H9 (cell line): ENCODE measurements around the gene DISC1. TPM values are rescaled to one million over a fixed set of nuclear protein-coding genes. Genes with fewer than 3 reads are reported as not detected.

Experiments used
- DNase-seq: peaks from one replicate; pipeline ENCODE4 v3.0.0-alpha.2; 2017
- H2AFZ ChIP-seq: one replicate; pipeline ENCODE4 v1.6.1; 2013; ENCODE audit warnings: mild to moderate bottlenecking, low read length, control low read depth, moderate library complexity
- H2AK5ac ChIP-seq: 2 replicates; pipeline ENCODE4 v1.6.1; 2013; ENCODE audit warnings: low read length, control low read depth, mixed read lengths; ENCODE audit not compliant: insufficient read length
- H2BK120ac ChIP-seq: one replicate; pipeline ENCODE4 v1.6.1; 2013; ENCODE audit warnings: low read depth, mild to moderate bottlenecking, low read length, control low read depth, inconsistent platforms; ENCODE audit not compliant: poor library complexity, severe bottlenecking
- H2BK12ac ChIP-seq: 2 replicates; pipeline ENCODE4 v1.6.1; 2013; ENCODE audit warnings: low read length, control low read depth, mixed read lengths, low read depth; ENCODE audit not compliant: insufficient read length
- H2BK15ac ChIP-seq: 2 replicates; pipeline ENCODE4 v1.6.1; 2013; ENCODE audit warnings: low read depth, low read length, control low read depth
- H2BK20ac ChIP-seq: one replicate; pipeline ENCODE4 v1.6.1; 2013; ENCODE audit warnings: low read depth, mild to moderate bottlenecking, low read length, control low read depth, inconsistent platforms; ENCODE audit not compliant: poor library complexity, severe bottlenecking
- H2BK5ac ChIP-seq: 2 replicates; pipeline ENCODE4 v1.6.1; 2013; ENCODE audit warnings: low read length, control low read depth, mixed read lengths; ENCODE audit not compliant: insufficient read length
- H3K14ac ChIP-seq: 2 replicates; pipeline ENCODE4 v1.6.1; 2013; ENCODE audit warnings: low read length, control low read depth; ENCODE audit not compliant: insufficient read depth
- H3K18ac ChIP-seq: 2 replicates; pipeline ENCODE4 v1.6.1; 2013; ENCODE audit warnings: low read depth, mild to moderate bottlenecking, mixed read lengths, low read length, control low read depth; ENCODE audit not compliant: insufficient read length
- H3K23ac ChIP-seq: 2 replicates; pipeline ENCODE4 v1.6.1; 2013; ENCODE audit warnings: low read length, control low read depth, mixed read lengths, low read depth; ENCODE audit not compliant: insufficient read length
- H3K23me2 ChIP-seq: 2 replicates; pipeline ENCODE4 v1.6.1; 2013; ENCODE audit warnings: low read depth, mild to moderate bottlenecking, mixed read lengths, low read length, control low read depth; ENCODE audit not compliant: insufficient read length, poor library complexity, severe bottlenecking
- H3K27ac ChIP-seq: 2 replicates; pipeline ENCODE4 v1.5.1; 2013; ENCODE audit warnings: low read length, control low read depth, mixed read lengths, low read depth; ENCODE audit not compliant: insufficient read length
- H3K27me3 ChIP-seq: 2 replicates; pipeline ENCODE4 v1.6.1; 2013; ENCODE audit warnings: low read length, control low read depth, inconsistent platforms; ENCODE audit not compliant: insufficient read depth
- H3K4ac ChIP-seq: 2 replicates; pipeline ENCODE4 v1.6.1; 2013; ENCODE audit warnings: low read depth, mild to moderate bottlenecking, control low read depth, inconsistent platforms, low read length, moderate library complexity
- H3K4me1 ChIP-seq: 2 replicates; pipeline ENCODE4 v1.6.1; 2013; ENCODE audit warnings: low read length, control low read depth, inconsistent platforms; ENCODE audit not compliant: insufficient read depth
- H3K4me2 ChIP-seq: 2 replicates; pipeline ENCODE4 v1.6.1; 2013; ENCODE audit warnings: low read length, control low read depth, mixed read lengths; ENCODE audit not compliant: insufficient read length, insufficient read depth
- H3K56ac ChIP-seq: 2 replicates; pipeline ENCODE4 v1.6.1; 2013; ENCODE audit warnings: low read depth, mild to moderate bottlenecking, mixed read lengths, low read length, control low read depth; ENCODE audit not compliant: insufficient read length
- H3K79me1 ChIP-seq: 2 replicates; pipeline ENCODE4 v1.6.1; 2013; ENCODE audit warnings: low read depth, mild to moderate bottlenecking, moderate library complexity, low read length, control low read depth, inconsistent platforms; ENCODE audit not compliant: insufficient read depth, poor library complexity, severe bottlenecking
- H3K79me2 ChIP-seq: 2 replicates; pipeline ENCODE4 v1.6.1; 2013; ENCODE audit warnings: low read length, control low read depth, inconsistent platforms; ENCODE audit not compliant: insufficient read depth
- H3K9ac ChIP-seq: 2 replicates; pipeline ENCODE4 v1.6.1; 2013; ENCODE audit warnings: low read length, control low read depth, mixed read lengths; ENCODE audit not compliant: insufficient read length; ENCODE audit errors: extremely low read depth
- H3K9me3 ChIP-seq: one replicate; pipeline ENCODE4 v1.6.1; 2013; ENCODE audit warnings: low read depth, low read length, inconsistent platforms; ENCODE audit not compliant: control insufficient read depth
- H3T11ph ChIP-seq: one replicate; pipeline ENCODE4 v1.6.1; 2013; ENCODE audit warnings: mild to moderate bottlenecking, low read length, control low read depth, inconsistent platforms
- H4K20me1 ChIP-seq: one replicate; pipeline ENCODE4 v1.6.1; 2013; ENCODE audit not compliant: control insufficient read depth, insufficient read length, insufficient read depth
- H4K5ac ChIP-seq: 2 replicates; pipeline ENCODE4 v1.6.1; 2013; ENCODE audit warnings: low read depth, mild to moderate bottlenecking, mixed read lengths, low read length, control low read depth; ENCODE audit not compliant: insufficient read length
- H4K8ac ChIP-seq: replicated peaks from 2 replicates; pipeline ENCODE4 v1.6.1; 2013; ENCODE audit warnings: low read length, control low read depth, mixed read lengths, low read depth; ENCODE audit not compliant: insufficient read length
- H4K91ac ChIP-seq: 2 replicates; pipeline ENCODE4 v1.6.1; 2013; ENCODE audit warnings: low read depth, mild to moderate bottlenecking, moderate library complexity, mixed read lengths, low read length, control low read depth; ENCODE audit not compliant: insufficient read length
- H3K27ac Mint-ChIP-seq, 3 experiments: 2 replicates in 2 of 3; 3 replicates in 1 of 3; pipeline ENCODE4 v1.8.0; 2020 to 2021; ENCODE audit warnings: mixed read lengths in 3 of 3, mild to moderate bottlenecking in 1 of 3, moderate library complexity in 1 of 3
- H3K27me3 Mint-ChIP-seq: 2 replicates; pipeline ENCODE4 v1.8.0; 2021; ENCODE audit warnings: low read depth, mild to moderate bottlenecking, moderate library complexity, mixed read lengths
- H3K36me3 Mint-ChIP-seq, 3 experiments: 2 replicates in 2 of 3; 3 replicates in 1 of 3; pipeline ENCODE4 v1.8.0; 2020 to 2021; ENCODE audit warnings: low read depth in 3 of 3, mixed read lengths in 3 of 3; ENCODE audit not compliant: insufficient read depth in 1 of 3
- H3K4me1 Mint-ChIP-seq, 2 experiments: 2 replicates each; pipeline ENCODE4 v1.8.0; 2020; ENCODE audit warnings: mixed read lengths in 2 of 2
- H3K4me3 Mint-ChIP-seq, 2 experiments: 2 replicates in 1 of 2; 3 replicates in 1 of 2; pipeline ENCODE4 v1.8.0; 2020 to 2021; ENCODE audit warnings: mild to moderate bottlenecking in 2 of 2, mixed read lengths in 2 of 2, moderate library complexity in 1 of 2
- H3K9me3 Mint-ChIP-seq, 2 experiments: 2 replicates in 1 of 2; 3 replicates in 1 of 2; pipeline ENCODE4 v1.8.0; 2020; ENCODE audit warnings: mild to moderate bottlenecking in 2 of 2, mixed read lengths in 2 of 2, moderate library complexity in 1 of 2
- total RNA-seq: library from RNA; stranded (reverse); gene quantifications from 2 replicates; pipeline ENCODE4 v1.2.1, GENCODE V29; 2021
- TF ChIP-seq, protein P1 (sequence below): fragments of 200-600 bp; sonication (generic); conservative IDR thresholded peaks from 3 replicates; pipeline ENCODE4 v1.8.0; 2021; ENCODE audit warnings: antibody characterized with exemption, mild to moderate bottlenecking

DISC1 gene
- total RNA-seq, 1 experiment from 2014 or later = 2.5 TPM

DNA sequence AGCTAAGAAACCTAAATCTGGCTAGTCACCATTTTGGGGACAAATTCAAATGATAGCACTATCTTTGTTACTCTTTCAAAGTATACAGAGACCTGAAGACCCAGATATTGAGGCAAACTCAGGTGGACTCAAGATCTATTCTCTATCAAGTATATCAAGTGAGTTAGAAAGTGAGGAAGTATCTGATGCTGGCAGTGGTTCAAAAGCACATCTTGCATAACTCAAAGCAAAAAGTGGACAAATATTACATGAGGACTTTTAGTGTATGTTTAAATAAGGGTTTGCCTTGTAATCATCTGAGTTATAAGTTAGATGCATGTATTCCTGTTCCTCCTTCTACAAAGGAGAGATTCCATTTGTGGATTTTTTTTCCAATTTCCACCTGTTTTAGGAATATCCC is 338.4 kb downstream of the DISC1 start:
- H3K4me3 Mint-ChIP-seq = no peak overlapping the region
- Histone ChIP-seq H3K23ac (no peak overlapping the region), H3K79me2 (no peaks in the 10 kb centered on the region), H2BK5ac (no peak overlapping the region), H3K4ac (no peak overlapping the region), H3K14ac (no peak overlapping the region), H3K27ac (no peak overlapping the region), H3K18ac (no peak overlapping the region), H3K4me1 (peaks cover 2% of the 10 kb centered on the region; the same call in 1 of the 2 replicates), H2BK20ac (no peak overlapping the region), H3K79me1 (no peaks in the 10 kb centered on the region), H4K8ac (no peak overlapping the region), H4K91ac (no peak overlapping the region), H2AK5ac (no peak overlapping the region), H3K9ac (no peak overlapping the region), H3K4me2 (no peak overlapping the region), H3K56ac (no peak overlapping the region), H2BK120ac (no peak overlapping the region), H3K23me2 (no peaks in the 10 kb centered on the region), H2AFZ (no peak overlapping the region), H3K27me3 (no peaks in the 10 kb centered on the region), H3K9me3 (no peaks in the 10 kb centered on the region), H2BK15ac (no peak overlapping the region), H2BK12ac (no peak overlapping the region), H4K20me1 (no peaks in the 10 kb centered on the region), H4K5ac (no peak overlapping the region), H3T11ph (no peak overlapping the region)
- DNase-seq = no peak
- peaks cover 7 to 14% of the 10 kb centered on the region in 2 experiments for H3K4me1 Mint-ChIP-seq
- H3K9me3 Mint-ChIP-seq = no peaks in the 10 kb centered on the region; a peak in 2 of 5 replicates
- no peaks in the 10 kb centered on the region; a peak in 1 of 7 replicates for H3K36me3 Mint-ChIP-seq
- peaks cover 5% of the 10 kb centered on the region for H3K27me3 Mint-ChIP-seq
- H3K27ac Mint-ChIP-seq = no peak overlapping the region
- TF ChIP-seq, protein P1, sequence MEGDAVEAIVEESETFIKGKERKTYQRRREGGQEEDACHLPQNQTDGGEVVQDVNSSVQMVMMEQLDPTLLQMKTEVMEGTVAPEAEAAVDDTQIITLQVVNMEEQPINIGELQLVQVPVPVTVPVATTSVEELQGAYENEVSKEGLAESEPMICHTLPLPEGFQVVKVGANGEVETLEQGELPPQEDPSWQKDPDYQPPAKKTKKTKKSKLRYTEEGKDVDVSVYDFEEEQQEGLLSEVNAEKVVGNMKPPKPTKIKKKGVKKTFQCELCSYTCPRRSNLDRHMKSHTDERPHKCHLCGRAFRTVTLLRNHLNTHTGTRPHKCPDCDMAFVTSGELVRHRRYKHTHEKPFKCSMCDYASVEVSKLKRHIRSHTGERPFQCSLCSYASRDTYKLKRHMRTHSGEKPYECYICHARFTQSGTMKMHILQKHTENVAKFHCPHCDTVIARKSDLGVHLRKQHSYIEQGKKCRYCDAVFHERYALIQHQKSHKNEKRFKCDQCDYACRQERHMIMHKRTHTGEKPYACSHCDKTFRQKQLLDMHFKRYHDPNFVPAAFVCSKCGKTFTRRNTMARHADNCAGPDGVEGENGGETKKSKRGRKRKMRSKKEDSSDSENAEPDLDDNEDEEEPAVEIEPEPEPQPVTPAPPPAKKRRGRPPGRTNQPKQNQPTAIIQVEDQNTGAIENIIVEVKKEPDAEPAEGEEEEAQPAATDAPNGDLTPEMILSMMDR = no peak
